Ectodermal cell (in vitro differentiated cells): ENCODE results near the gene ETV6. TPM values are rescaled to one million over a fixed set of nuclear protein-coding genes. Genes with fewer than 3 reads are reported as not detected.
A peak's percentile ranks its signal among the peaks of the same experiment; 100 is the strongest.

Experiments used
- H3K27ac ChIP-seq: 2 replicates; pipeline ENCODE4 v1.7.0; 2013; ENCODE audit warnings: mild to moderate bottlenecking, low read depth, low read length; ENCODE audit not compliant: insufficient read depth, poor library complexity, severe bottlenecking
- H3K27me3 ChIP-seq: 2 replicates; pipeline ENCODE4 v1.7.0; 2013; ENCODE audit warnings: mild to moderate bottlenecking, low read length; ENCODE audit not compliant: insufficient read depth, control insufficient read depth, poor library complexity, severe bottlenecking
- H3K36me3 ChIP-seq: one replicate; pipeline ENCODE4 v1.7.0; 2013; ENCODE audit warnings: low read length; ENCODE audit not compliant: control insufficient read depth, insufficient read depth
- H3K4me1 ChIP-seq: one replicate; pipeline ENCODE4 v1.7.0; 2013; ENCODE audit warnings: low read length; ENCODE audit not compliant: control insufficient read depth, insufficient read depth
- H3K4me3 ChIP-seq: 2 replicates; pipeline ENCODE4 v1.7.0; 2013; ENCODE audit warnings: low read depth, low read length, control low read depth; ENCODE audit not compliant: insufficient read depth
- H3K9me3 ChIP-seq: 2 replicates; pipeline ENCODE4 v1.7.0; 2013; ENCODE audit warnings: mild to moderate bottlenecking, low read length, moderate library complexity; ENCODE audit not compliant: control insufficient read depth
- WGBS, 2 experiments: methylation state at CpG; one replicate each; pipeline ENCODE4 v1.1.7; 2013; ENCODE audit warnings: missing lambda C conversion rate in 2 of 2; 5-methylcytosine and 5-hydroxymethylcytosine counted together
- polyA plus RNA-seq, 4 experiments: library from polyadenylated mRNA; stranded (reverse); fragments of 50-300 nt; gene quantifications; one replicate each; pipeline ENCODE4 v1.2.3, GENCODE V29; 2013

ETV6 gene
- 9.0 TPM for polyA plus RNA-seq (2013, experiment 1 of 4)
- polyA plus RNA-seq (2013, experiment 2 of 4): 9.4 TPM
- 6.1 TPM for polyA plus RNA-seq (2013, experiment 3 of 4)
- polyA plus RNA-seq (2013, experiment 4 of 4): 6.7 TPM

DNA sequence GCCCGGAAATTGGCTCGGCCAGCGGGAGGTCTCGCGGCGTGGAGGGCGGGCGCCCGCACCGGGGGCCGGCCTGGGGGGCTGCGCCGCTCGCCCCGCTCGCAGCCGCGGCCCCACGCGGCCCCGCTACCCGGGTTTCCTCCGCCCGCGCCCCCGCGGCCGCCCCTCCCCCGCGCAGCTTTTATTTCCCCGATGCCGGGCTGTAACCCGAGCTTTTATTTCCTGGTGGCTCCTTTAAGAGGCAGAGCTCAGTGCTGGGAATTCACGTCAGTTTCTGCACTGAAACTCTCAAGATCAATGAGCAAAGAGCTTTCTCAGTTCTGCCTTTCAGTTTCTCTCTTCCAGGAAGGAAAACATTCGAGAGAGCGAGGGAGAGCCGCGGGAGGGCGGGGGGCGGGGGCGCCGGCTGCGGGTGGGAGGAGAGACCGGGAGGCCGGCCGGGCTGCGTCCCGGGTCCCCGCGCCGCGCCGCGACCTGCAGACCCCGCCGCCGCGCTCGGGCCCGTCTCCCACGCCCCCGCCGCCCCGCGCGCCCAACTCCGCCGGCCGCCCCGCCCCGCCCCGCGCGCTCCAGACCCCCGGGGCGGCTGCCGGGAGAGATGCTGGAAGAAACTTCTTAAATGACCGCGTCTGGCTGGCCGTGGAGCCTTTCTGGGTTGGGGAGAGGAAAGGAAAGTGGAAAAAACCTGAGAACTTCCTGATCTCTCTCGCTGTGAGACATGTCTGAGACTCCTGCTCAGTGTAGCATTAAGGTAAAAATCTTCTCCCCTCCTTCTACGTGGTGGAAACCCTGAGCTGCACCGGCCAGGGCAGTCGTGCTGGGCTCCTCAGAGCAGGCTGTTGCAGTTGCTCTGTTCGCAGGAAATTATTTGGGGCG, at the start of gene ETV6:
Gene ETV6 (plus strand): TSS at position 262 of the 873 bp plus-strand sequence. CDS start 454 bp downstream, at position 716.
- no peaks in the 10 kb centered on the region for H3K9me3 ChIP-seq
- H3K27me3 ChIP-seq: no peaks in the 10 kb centered on the region
- H3K27ac ChIP-seq: peak within 1 kb of the TSS; percentile 99
- H3K4me3 ChIP-seq: peak within 1 kb of the TSS; percentile 79
- H3K36me3 ChIP-seq: no peaks in the 10 kb centered on the region
- 0% methylated on average over 86 of the region's 86 CpGs for WGBS, 2 experiments
- H3K4me1 ChIP-seq: peaks cover 13% of the 10 kb centered on the region

DNA sequence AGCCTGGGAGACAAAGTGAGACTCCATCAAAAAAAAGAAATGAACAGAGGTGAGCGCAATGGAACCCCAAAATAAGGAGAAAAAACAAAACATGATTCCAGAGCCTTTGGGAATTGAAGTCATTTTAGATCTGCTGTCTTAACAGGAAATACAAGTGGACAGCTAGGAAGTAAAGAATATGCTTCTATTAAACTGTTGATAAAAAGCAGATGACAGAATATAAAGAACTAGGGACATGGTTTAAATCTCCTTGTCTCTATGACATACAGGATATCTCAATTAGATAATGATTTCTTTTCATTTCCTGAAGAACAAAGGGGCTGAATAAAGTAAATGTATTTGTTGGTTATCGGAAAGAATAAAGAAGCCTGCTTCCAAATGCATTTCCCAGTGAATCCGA, 49.3 kb upstream of the ETV6 start:
- Histone ChIP-seq H3K36me3 (no peaks in the 10 kb centered on the region), H3K4me1 (no peaks in the 10 kb centered on the region), H3K4me3 (no peak overlapping the region), H3K27ac (no peak overlapping the region), H3K9me3 (no peaks in the 10 kb centered on the region), H3K27me3 (no peaks in the 10 kb centered on the region)
- 78 to 80% methylated on average over 3 of the region's 3 CpGs for WGBS, 2 experiments

GRCh38 chr12:11601647-11602046, 47.8 kb upstream of the ETV6 start:
- H3K27ac ChIP-seq: no peak overlapping the region
- H3K9me3 ChIP-seq: no peaks in the 10 kb centered on the region
- no peak overlapping the region for H3K4me3 ChIP-seq
- no CpG with 5 or more reads among the region's 1 CpG for WGBS, 2 experiments
- H3K36me3 ChIP-seq: no peaks in the 10 kb centered on the region
- no peaks in the 10 kb centered on the region for H3K27me3 ChIP-seq
- H3K4me1 ChIP-seq: no peaks in the 10 kb centered on the region

DNA sequence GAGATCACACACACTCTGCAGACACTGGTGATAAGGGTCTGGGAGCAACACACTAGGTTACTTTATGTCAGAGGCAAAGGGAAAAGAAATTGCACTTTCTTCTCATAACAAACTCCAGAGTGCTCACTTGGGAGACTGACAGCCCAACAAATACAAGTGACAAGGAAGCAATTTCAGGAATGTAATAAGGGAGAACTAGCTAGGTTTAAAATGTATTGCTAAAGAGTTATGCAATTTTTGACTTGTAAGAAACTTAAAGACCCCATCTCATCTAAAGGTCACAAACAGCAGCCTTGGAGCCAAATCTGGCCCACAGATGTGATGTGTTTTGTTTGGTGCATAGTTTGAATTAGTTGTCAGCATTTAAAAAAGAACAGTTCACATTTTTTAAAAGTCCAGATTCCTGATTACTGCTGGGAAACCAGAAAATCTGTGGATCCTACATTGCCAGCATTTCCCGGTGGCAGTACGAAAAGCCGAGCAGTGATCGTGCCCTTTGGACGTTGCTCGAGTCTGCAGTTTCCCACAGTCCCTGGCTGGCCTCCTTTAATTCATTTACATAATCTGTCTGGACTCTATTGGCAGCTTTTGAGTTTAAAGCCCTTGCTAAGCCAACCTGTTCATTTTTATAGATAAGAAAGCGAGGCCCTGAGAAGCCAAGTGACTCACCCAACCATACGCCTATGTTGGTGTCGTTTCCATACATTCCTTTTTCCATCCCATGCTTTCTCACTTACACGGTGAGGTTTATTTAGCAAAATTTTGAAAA, 42.0 kb upstream of the ETV6 start:
- Histone ChIP-seq H3K4me1 (peaks cover 5% of the 10 kb centered on the region), H3K36me3 (no peaks in the 10 kb centered on the region), H3K27me3 (no peaks in the 10 kb centered on the region), H3K4me3 (no peak overlapping the region), H3K27ac (peak overlapping the region; percentile 9), H3K9me3 (no peaks in the 10 kb centered on the region)
- WGBS, 2 experiments: 86 to 87% methylated on average over 10 of the region's 10 CpGs

DNA sequence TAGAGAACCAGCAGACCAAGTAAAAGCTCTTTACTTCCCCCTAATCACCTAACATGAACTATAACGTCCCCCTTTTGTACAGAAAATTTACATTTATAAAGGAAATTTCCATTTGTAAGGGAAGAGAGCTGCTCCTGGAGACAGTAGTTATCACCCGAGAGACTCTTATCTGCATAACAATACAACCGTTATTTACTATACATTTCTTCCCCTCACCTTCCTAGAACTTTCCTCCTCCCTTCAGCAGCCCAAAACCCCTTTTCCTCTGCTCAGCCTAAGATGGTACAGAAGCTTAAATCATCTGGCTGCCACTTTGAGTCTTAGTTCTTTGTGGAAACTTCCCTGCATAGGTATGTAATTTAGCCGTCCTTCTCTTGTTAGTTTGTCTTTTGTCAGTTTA, 40.4 kb upstream of the ETV6 start:
- no peak overlapping the region for H3K27ac ChIP-seq
- WGBS, 2 experiments: 3 to 20% methylated on average over 3 to 4 of the region's 4 CpGs
- no peaks in the 10 kb centered on the region for H3K36me3 ChIP-seq
- H3K9me3 ChIP-seq: no peaks in the 10 kb centered on the region
- peaks cover 5% of the 10 kb centered on the region for H3K4me1 ChIP-seq
- no peaks in the 10 kb centered on the region for H3K27me3 ChIP-seq
- H3K4me3 ChIP-seq: no peak overlapping the region

DNA sequence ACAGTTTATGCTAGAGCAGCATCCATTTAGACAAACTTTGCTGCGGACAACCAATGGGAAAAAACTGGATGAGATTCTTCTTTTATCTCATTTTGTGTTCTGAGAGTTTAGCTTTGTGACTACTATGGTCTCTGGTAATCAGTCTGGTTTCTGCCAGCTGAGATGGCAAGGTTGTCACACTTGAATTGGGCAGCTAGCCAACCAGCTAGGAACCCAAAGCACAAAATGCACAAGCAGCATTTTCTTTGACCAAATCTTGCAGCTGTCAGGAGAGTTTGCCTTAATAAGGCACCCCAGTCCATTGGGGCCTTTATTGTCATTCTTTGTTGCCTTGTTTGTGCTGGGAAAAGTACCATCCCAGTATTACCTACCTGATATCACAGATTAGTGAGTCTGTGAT, 34.0 kb upstream of the ETV6 start:
- Histone ChIP-seq H3K4me1 (no peaks in the 10 kb centered on the region), H3K9me3 (no peaks in the 10 kb centered on the region), H3K27ac (no peak overlapping the region), H3K27me3 (no peaks in the 10 kb centered on the region), H3K36me3 (no peaks in the 10 kb centered on the region), H3K4me3 (no peak overlapping the region)
- 97 to 100% methylated on average over 1 of the region's 1 CpG for WGBS, 2 experiments

DNA sequence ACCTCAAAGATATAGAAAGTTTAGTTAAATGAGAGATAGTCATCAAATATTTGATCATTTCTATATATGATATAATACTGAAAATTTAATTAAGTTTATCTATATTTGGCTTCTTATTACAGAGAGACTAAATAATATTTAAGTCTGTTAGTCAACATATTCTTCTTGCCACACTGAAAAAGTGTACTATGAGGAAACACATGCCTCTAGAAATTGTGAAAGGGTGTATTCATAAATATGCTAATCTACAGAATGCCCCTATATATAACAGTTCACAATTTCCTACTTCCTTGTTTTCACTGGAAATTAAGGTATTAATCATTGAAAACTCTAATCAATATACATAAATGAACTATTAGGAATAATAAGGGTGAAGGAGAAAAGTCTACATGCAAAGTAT, 31.4 kb upstream of the ETV6 start:
- Histone ChIP-seq H3K4me3 (no peak overlapping the region), H3K9me3 (no peaks in the 10 kb centered on the region), H3K27ac (no peak overlapping the region), H3K4me1 (no peaks in the 10 kb centered on the region), H3K27me3 (no peaks in the 10 kb centered on the region), H3K36me3 (no peaks in the 10 kb centered on the region)

DNA sequence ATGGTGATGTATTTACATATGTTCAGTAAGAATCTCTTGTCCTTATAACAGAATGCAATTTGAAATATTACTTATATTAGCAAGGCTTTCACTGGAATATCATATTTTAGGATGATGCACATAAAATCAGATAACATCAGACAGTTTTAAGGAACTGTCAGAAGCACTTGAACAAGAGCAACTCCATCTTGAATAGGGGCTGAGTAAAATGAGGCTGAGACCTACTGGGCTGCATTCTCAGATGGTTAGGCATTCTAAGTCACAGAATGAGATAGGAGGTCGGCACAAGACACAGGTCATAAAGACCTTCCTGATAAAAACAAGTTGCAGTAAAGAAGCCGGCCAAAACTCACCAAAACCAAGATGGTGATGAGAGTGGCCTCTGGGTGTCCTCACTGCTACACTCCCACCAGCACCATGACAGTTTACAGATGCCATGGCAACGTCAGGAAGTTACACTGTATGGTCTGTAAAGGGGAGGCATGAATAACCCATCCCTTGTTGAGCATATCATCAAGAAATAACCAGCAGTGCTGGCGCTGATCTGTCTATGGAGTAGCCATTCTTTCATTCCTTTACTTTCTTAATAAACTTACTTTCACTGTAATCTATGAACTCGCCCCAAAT, 27.6 kb upstream of the ETV6 start:
- no peaks in the 10 kb centered on the region for H3K36me3 ChIP-seq
- H3K4me3 ChIP-seq: no peak overlapping the region
- no peaks in the 10 kb centered on the region for H3K9me3 ChIP-seq
- no peak overlapping the region for H3K27ac ChIP-seq
- no peaks in the 10 kb centered on the region for H3K4me1 ChIP-seq
- WGBS, 2 experiments: 72 to 80% methylated on average over 5 of the region's 5 CpGs
- no peaks in the 10 kb centered on the region for H3K27me3 ChIP-seq

GRCh38 chr12:11622876-11623281, 26.6 kb upstream of the ETV6 start:
- Histone ChIP-seq H3K27me3 (no peaks in the 10 kb centered on the region), H3K9me3 (no peaks in the 10 kb centered on the region), H3K27ac (no peak overlapping the region), H3K4me1 (no peaks in the 10 kb centered on the region), H3K36me3 (no peaks in the 10 kb centered on the region), H3K4me3 (no peak overlapping the region)
- WGBS, 2 experiments: 64 to 70% methylated on average over 5 of the region's 5 CpGs

GRCh38 chr12:11623382-11623781, 26.1 kb upstream of the ETV6 start:
- no peaks in the 10 kb centered on the region for H3K27me3 ChIP-seq
- H3K36me3 ChIP-seq: no peaks in the 10 kb centered on the region
- 83 to 85% methylated on average over 4 of the region's 4 CpGs for WGBS, 2 experiments
- no peaks in the 10 kb centered on the region for H3K4me1 ChIP-seq
- H3K27ac ChIP-seq: no peak overlapping the region
- H3K9me3 ChIP-seq: no peaks in the 10 kb centered on the region
- no peak overlapping the region for H3K4me3 ChIP-seq
